ENCODE measurements around the gene KLF17. TPM values are rescaled to one million over a fixed set of nuclear protein-coding genes. Genes with fewer than 3 reads are reported as not detected.

The KLF17 gene
- total and polyA plus RNA-seq, 2 of the 8 experiments (the other 6 are each of a cell fraction or from before 2014, with no cell fraction given), result not detected

DNA sequence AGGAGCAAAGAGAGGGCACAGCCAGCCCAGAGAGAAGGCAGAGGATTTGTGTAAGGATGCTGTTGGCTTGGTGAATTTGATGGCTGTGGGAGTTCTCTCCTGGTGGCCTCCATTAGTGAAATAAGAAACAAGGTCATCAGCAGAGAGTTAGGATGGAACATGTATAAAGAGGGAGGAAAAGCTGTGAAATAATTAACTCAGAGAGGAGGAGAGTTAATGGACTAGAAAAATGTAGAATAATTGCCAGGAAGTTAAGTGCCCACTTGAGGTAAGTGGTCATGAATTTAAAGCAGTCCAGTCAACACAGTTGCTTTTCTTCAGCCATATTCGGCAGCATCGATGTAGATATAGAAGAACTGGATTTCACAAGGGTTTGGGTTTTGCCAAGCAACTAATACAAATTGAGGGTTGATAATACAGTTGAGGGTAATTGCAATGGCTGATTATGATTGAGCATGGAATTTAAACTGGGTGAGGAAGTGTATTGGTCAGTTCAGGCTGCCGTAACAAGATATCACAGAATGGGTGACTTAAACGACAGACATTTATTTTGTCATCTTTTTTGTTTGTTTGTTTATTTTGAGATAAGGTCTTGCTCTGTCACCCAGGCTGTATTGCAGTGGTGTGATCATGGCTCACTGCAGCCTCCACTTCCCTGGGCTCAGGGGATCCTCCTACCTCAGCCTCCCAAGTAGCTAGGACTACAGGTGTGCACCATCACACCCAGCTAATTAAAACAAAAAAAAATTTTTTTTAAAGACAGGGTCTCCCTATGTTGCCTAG is 31.7 kb upstream of the KLF17 start (continued):
- TF ChIP-seq, protein P1, sequence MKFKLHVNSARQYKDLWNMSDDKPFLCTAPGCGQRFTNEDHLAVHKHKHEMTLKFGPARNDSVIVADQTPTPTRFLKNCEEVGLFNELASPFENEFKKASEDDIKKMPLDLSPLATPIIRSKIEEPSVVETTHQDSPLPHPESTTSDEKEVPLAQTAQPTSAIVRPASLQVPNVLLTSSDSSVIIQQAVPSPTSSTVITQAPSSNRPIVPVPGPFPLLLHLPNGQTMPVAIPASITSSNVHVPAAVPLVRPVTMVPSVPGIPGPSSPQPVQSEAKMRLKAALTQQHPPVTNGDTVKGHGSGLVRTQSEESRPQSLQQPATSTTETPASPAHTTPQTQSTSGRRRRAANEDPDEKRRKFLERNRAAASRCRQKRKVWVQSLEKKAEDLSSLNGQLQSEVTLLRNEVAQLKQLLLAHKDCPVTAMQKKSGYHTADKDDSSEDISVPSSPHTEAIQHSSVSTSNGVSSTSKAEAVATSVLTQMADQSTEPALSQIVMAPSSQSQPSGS (IDR thresholded peaks at IDR 0.05; ENCODE audit: low read length), result no peak
- no peak for TF ChIP-seq ZNF274 (IDR thresholded peaks at IDR 0.05; ENCODE audit: borderline replicate concordance, extremely low read depth, low read length)

Measured in H1 (cell line).